ENCODE results near the gene OR13G1. TPM values are rescaled to one million over a fixed set of nuclear protein-coding genes. Genes with fewer than 3 reads are reported as not detected.

The OR13G1 gene
- not detected in 5 replicates for total RNA-seq (2022; extraction: Qiagen RNA extraction)

GRCh38 chr1:247679639-247680038, at the start of gene OR13G1:
OR13G1 (minus strand) TSS chr1:247679739; CDS start chr1:247673041, 6,698 bp downstream.

GRCh38 chr1:247716546-247716945, 37.0 kb upstream of the OR13G1 start, which contains the start of gene OR6F1:
OR6F1 (minus strand) TSS chr1:247716646; CDS start chr1:247712755, 3,891 bp downstream.

Other genes with a start within 250 kb of the OR13G1 start
- gene OR2B11, start 221.6 kb downstream of the OR13G1 start, total RNA-seq (2022; extraction: Qiagen RNA extraction): not detected in 5 replicates
- gene OR2C3, start 143.3 kb downstream of the OR13G1 start, total RNA-seq (2022; extraction: Qiagen RNA extraction): not detected in 5 replicates
- not detected in 5 replicates for gene GCSAML, start 130.6 kb downstream of the OR13G1 start, total RNA-seq (2022; extraction: Qiagen RNA extraction)
- not detected in 5 replicates for gene OR2G2, start 91.4 kb downstream of the OR13G1 start, total RNA-seq (2022; extraction: Qiagen RNA extraction)
- gene OR2G3, start 74.2 kb downstream of the OR13G1 start, total RNA-seq (2022; extraction: Qiagen RNA extraction): not detected in 5 replicates
- not detected in 5 replicates for gene OR6F1, start 36.9 kb upstream of the OR13G1 start, total RNA-seq (2022; extraction: Qiagen RNA extraction)
- not detected in 5 replicates for gene OR14K1, start 58.9 kb upstream of the OR13G1 start, total RNA-seq (2022; extraction: Qiagen RNA extraction)
- not detected in 5 replicates for gene OR14A2, start 68.4 kb upstream of the OR13G1 start, total RNA-seq (2022; extraction: Qiagen RNA extraction)
- not detected in 5 replicates for gene OR1C1, start 80.8 kb upstream of the OR13G1 start, total RNA-seq (2022; extraction: Qiagen RNA extraction)
- not detected in 5 replicates for gene OR14A16, start 144.4 kb upstream of the OR13G1 start, total RNA-seq (2022; extraction: Qiagen RNA extraction)
- gene OR11L1, start 162.2 kb upstream of the OR13G1 start, total RNA-seq (2022; extraction: Qiagen RNA extraction): not detected in 5 replicates
- gene TRIM58, start 177.4 kb upstream of the OR13G1 start, total RNA-seq (2022; extraction: Qiagen RNA extraction): not detected in 5 replicates
- gene OR2W3, start 215.8 kb upstream of the OR13G1 start, total RNA-seq (2022; extraction: Qiagen RNA extraction): not detected in 5 replicates
- gene OR2T8, start 240.5 kb upstream of the OR13G1 start, total RNA-seq (2022; extraction: Qiagen RNA extraction): not detected in 5 replicates
- not detected in 5 replicates for gene OR2AJ1, start 245.2 kb upstream of the OR13G1 start, total RNA-seq (2022; extraction: Qiagen RNA extraction)

Data from A549 treated with CORT108297 at 1 μM for 4 hours (cell line).